Adrenal gland (tissue), 12 donors: ENCODE data around the gene NAT8L. TPM values are rescaled to one million over a fixed set of nuclear protein-coding genes. Genes with fewer than 3 reads are reported as not detected.
A peak's percentile ranks its signal among the peaks of the same experiment; 100 is the strongest.

Experiments
- DNase-seq, 7 donors: peaks; one replicate each; pipeline ENCODE4 v3.0.0-alpha.2; 2019 to 2020
- H3K27ac ChIP-seq, 5 donors: fragments of 200-600 bp; sonication (generic) in 4 of 5; 1 replicate in 3 of 5; 2 replicates in 2 of 5; pipeline versions ENCODE4 v1.5.1 to v1.8.0; 2016 to 2020; ENCODE audit warnings: mild to moderate bottlenecking in 1 of 5
- H3K27me3 ChIP-seq: fragments of 200-600 bp; 2 replicates; pipeline ENCODE4 v1.8.0; 2021
- H3K36me3 ChIP-seq, 2 donors: fragments of 200-600 bp; replicated peaks in 1 of 2; 1 replicate in 1 of 2; 2 replicates in 1 of 2; pipeline versions ENCODE4 v1.5.1 to v1.8.0; 2018 to 2022
- H3K4me1 ChIP-seq, 2 donors: fragments of 200-600 bp; replicated peaks in 1 of 2; 1 replicate in 1 of 2; 2 replicates in 1 of 2; pipeline versions ENCODE4 v1.5.1 to v1.8.0; 2018 to 2021
- H3K4me3 ChIP-seq, 4 donors: fragments of 200-600 bp; sonication (generic) in 3 of 4; one replicate each; pipeline ENCODE4 v1.5.1; 2016 to 2018
- H3K9me3 ChIP-seq, 3 donors: fragments of 200-600 bp; sonication (generic) in 1 of 3; replicated peaks in 1 of 3; 1 replicate in 2 of 3; 2 replicates in 1 of 3; pipeline versions ENCODE4 v1.5.1 to v1.8.0; 2016 to 2021
- CTCF ChIP-seq, 6 experiments: fragments of 450-650 bp in 4 of 6; fragments of 200-600 bp in 2 of 6; sonication (generic) in 1 of 6; IDR thresholded peaks; 1 replicate in 5 of 6; 2 replicates in 1 of 6; pipeline versions ENCODE4 v1.5.1 to v1.8.0; 2016 to 2021; ENCODE audit warnings: antibody characterized with exemption in 6 of 6, mild to moderate bottlenecking in 2 of 6, moderate library complexity in 1 of 6
- POLR2A ChIP-seq, 2 donors: fragments of 450-650 bp; IDR thresholded peaks; one replicate each; pipeline ENCODE4 v1.6.1; 2017; ENCODE audit warnings: antibody characterized with exemption in 2 of 2, mild to moderate bottlenecking in 2 of 2, moderate library complexity in 1 of 2
- WGBS, 4 donors: extraction: QIAGEN DNeasy Blood & Tissue Kit in 2 of 4; methylation state at CpG; one replicate each; pipeline versions ENCODE4 v1.1.5 to v1.1.7; 2013 to 2017; 5-methylcytosine and 5-hydroxymethylcytosine counted together
- intact Hi-C, 2 donors: fragments of 100-400 bp; cut with DNase I; formaldehyde crosslinking; loops; one replicate each; pipeline versions ENCODE4 v1.14.1 to v1.15.0; 2022 to 2023
- polyA plus RNA-seq, 3 donors: library from polyadenylated mRNA; stranded (reverse); fragments of 200-250 nt in 2 of 3; fragments of 350-450 nt in 1 of 3; fragmentation: Illumina TruSeq in 1 of 3; extraction: RNeasy Lipid Tissue Mini Kit (QIAGEN cat#74804) in 1 of 3; gene quantifications; one replicate each; pipeline ENCODE4 v1.2.3, GENCODE V29; 2013 to 2014
- total RNA-seq, 9 donors: library from RNA; depleted of rRNA in 4 of 9; stranded (reverse); fragments of >200 nt in 4 of 9; fragments of 120-200 nt in 1 of 9; fragmentation: NEBNext Ultra II Directional in 1 of 9; extraction: Animal tissue kit (Norgen Biotek cat#: 25700) in 1 of 9; gene quantifications; one replicate each; pipeline versions ENCODE4 v1.1.0 to v1.2.4, GENCODE V29; 2013 to 2023
- donor health status: healthy with polysubstance abuse.
- donor health status: Bipolar disorder and iron deficiency.
- donor health status: DM: yes; HTN: yes; CAD: no.
- donor health status: DM: no; HTN: no; CAD: no.
- donor health status: DM: no; HTN: no; CAD: no.
- donor health status: DM: yes; HTN: yes; CAD: no.

Gene NAT8L
- total and polyA plus RNA-seq, 12 donors: 0.18 to 1.6 (median 0.49) TPM

GRCh38 chr4:2036327-2036726 lies 22.8 kb upstream of the NAT8L start:
- peaks cover 4 to 11% of the 10 kb centered on the region in 2 donors for H3K4me1 ChIP-seq
- H3K27me3 ChIP-seq: peaks cover 7% of the 10 kb centered on the region
- H3K4me3 ChIP-seq: no peak overlapping the region
- DNase-seq: peak in 1 of 7 donors; percentile 5
- intact Hi-C loops: no loop called here
- no peak overlapping the region for H3K27ac ChIP-seq
- H3K36me3 ChIP-seq: no peaks in the 10 kb centered on the region
- 87 to 96% (median 89%) methylated on average over 10 of the region's 10 CpGs for WGBS, 4 donors
- TF ChIP-seq POLR2A (IDR thresholded peaks at IDR 0.05): no peak
- TF ChIP-seq CTCF (IDR thresholded peaks at IDR 0.05): no peak
- no peaks in the 10 kb centered on the region for H3K9me3 ChIP-seq

GRCh38 chr4:2036866-2037265 lies 22.3 kb upstream of the NAT8L start:
- DNase-seq: peak in 1 of 7 donors; percentile 30
- TF ChIP-seq POLR2A (IDR thresholded peaks at IDR 0.05): no peak
- no peak for TF ChIP-seq CTCF (IDR thresholded peaks at IDR 0.05)
- H3K27me3 ChIP-seq: peaks cover 7% of the 10 kb centered on the region
- peaks cover 6 to 15% of the 10 kb centered on the region in 2 donors for H3K4me1 ChIP-seq
- H3K27ac ChIP-seq: no peak overlapping the region
- no peaks in the 10 kb centered on the region for H3K36me3 ChIP-seq
- 72 to 79% (median 75%) methylated on average over 7 of the region's 7 CpGs for WGBS, 4 donors
- intact Hi-C loops: no loop called here
- no peak overlapping the region for H3K4me3 ChIP-seq
- no peaks in the 10 kb centered on the region for H3K9me3 ChIP-seq

- 1 to 38% (median 9%) methylated on average over 13 to 89 of the region's 91 CpGs for WGBS, 4 donors
- intact Hi-C loops: no loop called here
- no peak for TF ChIP-seq CTCF (IDR thresholded peaks at IDR 0.05)
- no peak for TF ChIP-seq POLR2A (IDR thresholded peaks at IDR 0.05)
- Histone ChIP-seq H3K36me3 (no peaks in the 10 kb centered on the region), H3K4me1 (peaks cover 6 to 20% of the 10 kb centered on the region in 2 donors), H3K4me3 (peak overlapping the region in 1 of 4 donors; percentile 98), H3K27ac (no peak overlapping the region), H3K9me3 (no peaks in the 10 kb centered on the region), H3K27me3 (peaks cover 7% of the 10 kb centered on the region)
- peak in 2 of 7 donors; percentile 16 to 45 for DNase-seq
These were observed 18.5 kb upstream of the NAT8L start for GRCh38 chr4:2040391-2041238.

- 0 to 10% (median 1%) methylated on average over 2 to 94 of the region's 94 CpGs for WGBS, 4 donors
- Histone ChIP-seq H3K4me3 (peak overlapping the region in 3 of 4 donors; percentile 30 to 98 (median 52)), H3K27me3 (peaks cover 7% of the 10 kb centered on the region), H3K36me3 (no peaks in the 10 kb centered on the region), H3K9me3 (no peaks in the 10 kb centered on the region), H3K4me1 (peaks cover 6 to 20% of the 10 kb centered on the region in 2 donors), H3K27ac (peak overlapping the region in 2 of 5 donors; percentile 16 to 22)
- intact Hi-C loops: no loop called here
- DNase-seq: peak; percentile 74 to 87 (median 84)
- no peak for TF ChIP-seq CTCF (IDR thresholded peaks at IDR 0.05)
- peak in 1 of 2 donors; percentile 15 for TF ChIP-seq POLR2A (IDR thresholded peaks at IDR 0.05)
These were observed 17.6 kb upstream of the NAT8L start for GRCh38 chr4:2041239-2042130.
